PC-9 (cell line): ENCODE data around the gene PPCDC. TPM values are rescaled to one million over a fixed set of nuclear protein-coding genes. Genes with fewer than 3 reads are reported as not detected.
A peak's percentile ranks its signal among the peaks of the same experiment; 100 is the strongest.

Source experiments
- BruUV-seq: library from RNA; stranded (reverse); fragments of 400-500 nt; replicated peaks from 2 replicates; lab custom pipeline; 2021; lab: Mats Ljungman, UMichigan
- CTCF ChIA-PET: fragments of 300-600 bp; sonication (Branson Sonifier 250); formaldehyde crosslinking; loops from one replicate; lab custom pipeline; 2022; ENCODE audit warnings: antibody characterized with exemption; lab: Charles Lee
- POLR2A ChIA-PET: fragments of 300-600 bp; sonication (Branson Sonifier 250); formaldehyde crosslinking; loops from one replicate; lab custom pipeline; 2022; ENCODE audit warnings: antibody characterized with exemption; ENCODE audit not compliant: unreplicated experiment; lab: Charles Lee
- DNase-seq, 2 experiments: peaks; one replicate each; pipeline versions ENCODE4 v3.0.0 to v3.0.0-alpha.2; 2015 to 2022; ENCODE audit warnings: mixed read lengths in 1 of 2
- H2AFZ ChIP-seq: fragments of 200-600 bp; sonication (generic); 2 replicates; pipeline ENCODE4 v1.8.1; 2017; ENCODE audit warnings: antibody characterized with exemption
- H3F3A ChIP-seq: fragments of 200-600 bp; sonication (generic); 2 replicates; pipeline ENCODE4 v1.8.1; 2017; ENCODE audit warnings: antibody characterized with exemption, mild to moderate bottlenecking, low read depth; ENCODE audit not compliant: insufficient read depth
- H3K27ac ChIP-seq: fragments of 200-600 bp; sonication (generic); 2 replicates; pipeline ENCODE4 v1.6.1; 2016; ENCODE audit warnings: mixed run types
- H3K27me3 ChIP-seq: fragments of 200-600 bp; sonication (generic); 2 replicates; pipeline ENCODE4 v1.6.1; 2016; ENCODE audit warnings: low read depth, mixed run types; ENCODE audit not compliant: insufficient read depth
- H3K36me3 ChIP-seq: fragments of 200-600 bp; sonication (generic); 2 replicates; pipeline ENCODE4 v1.6.1; 2016; ENCODE audit warnings: low read depth, mixed run types
- H3K4me1 ChIP-seq: fragments of 200-600 bp; sonication (generic); replicated peaks from 2 replicates; pipeline ENCODE4 v1.6.1; 2016; ENCODE audit warnings: mixed run types; ENCODE audit not compliant: insufficient read depth
- H3K4me2 ChIP-seq: fragments of 200-600 bp; sonication (generic); 2 replicates; pipeline ENCODE4 v1.6.1; 2017; ENCODE audit warnings: mixed run types
- H3K4me3 ChIP-seq: fragments of 200-600 bp; sonication (generic); 2 replicates; pipeline ENCODE4 v1.6.1; 2016; ENCODE audit warnings: mixed run types
- H3K79me2 ChIP-seq: fragments of 200-600 bp; sonication (generic); 2 replicates; pipeline ENCODE4 v1.6.1; 2017; ENCODE audit warnings: low read depth, mixed run types
- H3K9me2 ChIP-seq: fragments of 200-600 bp; sonication (generic); 2 replicates; pipeline ENCODE4 v1.8.1; 2017; ENCODE audit warnings: mild to moderate bottlenecking; ENCODE audit not compliant: insufficient read depth
- H3K9me3 ChIP-seq: fragments of 200-600 bp; sonication (generic); 2 replicates; pipeline ENCODE4 v1.8.1; 2016; ENCODE audit warnings: low read depth; ENCODE audit not compliant: insufficient read depth
- H4K20me1 ChIP-seq: fragments of 200-600 bp; sonication (generic); 2 replicates; pipeline ENCODE4 v1.8.1; 2017; ENCODE audit not compliant: insufficient read depth
- CTCF ChIP-seq: fragments of 200-600 bp; sonication (generic); conservative IDR thresholded peaks from 2 replicates; pipeline ENCODE4 v1.6.1; 2017; ENCODE audit warnings: mixed run types, antibody characterized with exemption, mild to moderate bottlenecking, moderate library complexity
- EZH2 ChIP-seq: fragments of 200-600 bp; sonication (generic); IDR thresholded peaks from 2 replicates; pipeline ENCODE4 v1.8.0; 2017; ENCODE audit warnings: antibody characterized with exemption, low read depth
- intact Hi-C: fragments of 100-400 bp; cut with micrococcal nuclease; formaldehyde crosslinking; loops from one replicate; pipeline ENCODE4 v1.10.0; 2022; ENCODE audit not compliant: unreplicated experiment
- total RNA-seq: library from RNA; stranded (reverse); gene quantifications from 2 replicates; pipeline ENCODE4 v1.2.3, GENCODE V29; 2021

Gene PPCDC
- total RNA-seq, 1 experiment from 2014 or later, result 24.4 TPM

- CTCF ChIA-PET, result interaction anchor here (0.5 kb wide), 1 partner anchor 343 kb away, joined by 4 read pairs; no protein-coding TSS in a partner anchor
Observed at GRCh38 chr15:74995182-74995778, 28.1 kb upstream of the PPCDC start, which contains the start of gene SCAMP5. Gene SCAMP5 (plus strand): TSS chr15:74995563. CDS start chr15:75011840, 16,277 bp downstream.

GRCh38 chr15:74995779-74996765 lies 27.3 kb upstream of the PPCDC start:
- H3K4me3 ChIP-seq, result peak overlapping the region; percentile 99
- H3K9me2 ChIP-seq, result no peaks in the 10 kb centered on the region
- ChIA-PET CTCF (no interaction called here), POLR2A (interaction anchor here (0.6 to 0.9 kb wide), 2 partner anchors 27 to 634 kb away, joined by 3 to 4 read pairs; partner anchors contain the start of gene PPCDC)
- no peak for DNase-seq
- no peaks in the 10 kb centered on the region for H4K20me1 ChIP-seq
- H3K9me3 ChIP-seq, result no peaks in the 10 kb centered on the region
- peaks cover 10% of the 10 kb centered on the region for H3K79me2 ChIP-seq
- H2AFZ ChIP-seq, result peak overlapping the region; percentile 90
- no peaks in the 10 kb centered on the region for H3F3A ChIP-seq
- intact Hi-C loops, result no loop called here
- peaks cover 8% of the 10 kb centered on the region for H3K4me1 ChIP-seq
- H3K27me3 ChIP-seq, result peaks cover 18% of the 10 kb centered on the region
- BruUV-seq, result TSS peak; percentile 24
- H3K4me2 ChIP-seq, result peak overlapping the region; percentile 95
- no peaks in the 10 kb centered on the region for H3K36me3 ChIP-seq
- H3K27ac ChIP-seq, result no peak overlapping the region
- TF ChIP-seq EZH2 (no peak), CTCF (no peak)

More at GRCh38 chr15:74995182-74995778, 28.1 kb upstream of the PPCDC start, which contains the start of gene SCAMP5:
- peak within 1 kb of the TSS; percentile 95 for H3K4me2 ChIP-seq
- H3K9me2 ChIP-seq, result no peaks in the 10 kb centered on the region
- POLR2A ChIA-PET, result interaction anchor here (0.6 to 0.7 kb wide), 3 partner anchors 28 to 276 kb away, joined by 3 to 6 read pairs (median 3); partner anchors contain the start of gene PPCDC
- intact Hi-C loops, result no loop called here
- H3K27ac ChIP-seq, result no peak within 1 kb of the TSS
- H2AFZ ChIP-seq, result peak within 1 kb of the TSS; percentile 90
- TF ChIP-seq CTCF (no peak), EZH2 (no peak)
- no peaks in the 10 kb centered on the region for H3K9me3 ChIP-seq
- H3K4me3 ChIP-seq, result peak within 1 kb of the TSS; percentile 99
- no peaks in the 10 kb centered on the region for H3K36me3 ChIP-seq
- peaks cover 20% of the 10 kb centered on the region for H3K27me3 ChIP-seq
- H3K79me2 ChIP-seq, result peaks cover 10% of the 10 kb centered on the region
- peak; percentile 84 to 91 for DNase-seq
- BruUV-seq, result no TSS peak
- H4K20me1 ChIP-seq, result no peaks in the 10 kb centered on the region
- peaks cover 8% of the 10 kb centered on the region for H3K4me1 ChIP-seq
- no peaks in the 10 kb centered on the region for H3F3A ChIP-seq

GRCh38 chr15:74997141-74997540 lies 26.2 kb upstream of the PPCDC start:
- Histone ChIP-seq H3K36me3 (no peaks in the 10 kb centered on the region), H3K9me2 (no peaks in the 10 kb centered on the region), H3K4me2 (no peak overlapping the region), H3K27me3 (peaks cover 8% of the 10 kb centered on the region; the same call in 1 of the 2 replicates), H4K20me1 (no peaks in the 10 kb centered on the region), H2AFZ (no peak overlapping the region), H3K79me2 (peaks cover 10% of the 10 kb centered on the region), H3K4me1 (peaks cover 8% of the 10 kb centered on the region), H3K4me3 (no peak overlapping the region), H3K9me3 (no peaks in the 10 kb centered on the region), H3F3A (no peaks in the 10 kb centered on the region), H3K27ac (no peak overlapping the region)
- TF ChIP-seq CTCF, result no peak
- no peak for TF ChIP-seq EZH2
- ChIA-PET CTCF (no interaction called here), POLR2A (no interaction called here)
- intact Hi-C loops, result no loop called here
- DNase-seq, result no peak
- no TSS peak for BruUV-seq
